GM23248 (cell line): ENCODE data around the gene PKIG.

ENCODE experiments used
- EZH2 ChIP-seq: fragments of 200-600 bp; sonication (generic); IDR thresholded peaks from 2 replicates; pipeline ENCODE4 v1.6.1; 2018; ENCODE audit warnings: antibody characterized with exemption, mild to moderate bottlenecking; ENCODE audit not compliant: insufficient read depth, poor library complexity, severe bottlenecking
- EZH2phosphoT487 ChIP-seq: fragments of 200-600 bp; sonication (generic); IDR thresholded peaks from 2 replicates; pipeline ENCODE4 v1.6.1; 2018; ENCODE audit warnings: antibody characterized with exemption, moderate library complexity, mild to moderate bottlenecking, low read depth; ENCODE audit not compliant: insufficient read depth

DNA sequence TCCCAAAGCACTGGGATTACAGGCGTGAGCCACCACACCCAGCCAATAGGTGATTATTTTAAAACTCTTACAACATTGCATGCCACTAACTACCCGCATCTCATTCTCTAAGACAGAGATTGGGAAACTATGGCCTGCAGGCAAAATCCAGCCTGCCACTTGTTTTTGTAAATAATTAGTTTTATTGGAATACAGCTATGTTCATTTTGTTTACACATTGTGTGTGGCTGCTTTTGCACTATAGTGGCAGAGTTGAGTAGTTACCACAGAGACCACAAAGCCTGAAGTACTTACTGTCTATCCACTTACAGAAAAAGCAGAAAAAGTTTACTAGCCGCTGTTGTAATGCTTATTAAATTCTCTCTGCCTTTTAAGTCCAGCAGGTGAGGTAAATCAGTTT is 16.4 kb upstream of the PKIG start:
- TF ChIP-seq EZH2 = no peak
- no peak for TF ChIP-seq EZH2phosphoT487
